Epithelial cell of proximal tubule (primary cell): ENCODE data around the gene CCDC71L. TPM values are rescaled to one million over a fixed set of nuclear protein-coding genes. Genes with fewer than 3 reads are reported as not detected.

Experiments
- DNase-seq: peaks from one replicate; pipeline ENCODE4 v3.0.0-alpha.2; 2011; ENCODE audit warnings: low read depth
- H3K4me3 ChIP-seq: 2 replicates; pipeline ENCODE4 v1.5.1; 2011; ENCODE audit warnings: low read depth, mild to moderate bottlenecking, low read length
- total RNA-seq: library from RNA; depleted of rRNA; stranded (reverse); fragments of >200 nt; gene quantifications from 2 replicates; pipeline ENCODE4 v1.2.3, GENCODE V29; 2015
- TF ChIP-seq, protein P1 (sequence below): conservative IDR thresholded peaks from 2 replicates; pipeline ENCODE4 v1.5.1; 2012; ENCODE audit warnings: low read depth, mild to moderate bottlenecking, low read length

CCDC71L gene
- total RNA-seq, 1 donor from 2014 or later: 35.3 TPM

DNA sequence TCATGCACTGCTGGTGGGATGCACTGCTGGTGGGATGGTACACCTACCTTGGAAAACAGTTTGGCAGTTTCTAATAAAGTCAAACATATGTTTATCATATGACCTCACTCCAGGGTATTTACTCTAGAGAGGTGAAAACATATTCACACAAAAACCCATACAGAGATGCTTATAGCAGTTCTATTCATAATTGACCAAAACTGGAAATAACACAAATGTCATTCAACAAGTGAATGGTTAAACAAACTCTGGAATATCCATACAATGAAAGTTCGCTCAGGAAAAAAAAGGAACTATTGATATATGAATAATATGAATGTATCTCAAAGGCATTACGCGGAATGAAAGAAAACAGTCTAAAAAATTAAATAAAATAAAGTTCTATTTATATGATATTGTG is 19.5 kb downstream of the CCDC71L start:
- no peak overlapping the region for H3K4me3 ChIP-seq
- DNase-seq: no peak
- TF ChIP-seq, protein P1, sequence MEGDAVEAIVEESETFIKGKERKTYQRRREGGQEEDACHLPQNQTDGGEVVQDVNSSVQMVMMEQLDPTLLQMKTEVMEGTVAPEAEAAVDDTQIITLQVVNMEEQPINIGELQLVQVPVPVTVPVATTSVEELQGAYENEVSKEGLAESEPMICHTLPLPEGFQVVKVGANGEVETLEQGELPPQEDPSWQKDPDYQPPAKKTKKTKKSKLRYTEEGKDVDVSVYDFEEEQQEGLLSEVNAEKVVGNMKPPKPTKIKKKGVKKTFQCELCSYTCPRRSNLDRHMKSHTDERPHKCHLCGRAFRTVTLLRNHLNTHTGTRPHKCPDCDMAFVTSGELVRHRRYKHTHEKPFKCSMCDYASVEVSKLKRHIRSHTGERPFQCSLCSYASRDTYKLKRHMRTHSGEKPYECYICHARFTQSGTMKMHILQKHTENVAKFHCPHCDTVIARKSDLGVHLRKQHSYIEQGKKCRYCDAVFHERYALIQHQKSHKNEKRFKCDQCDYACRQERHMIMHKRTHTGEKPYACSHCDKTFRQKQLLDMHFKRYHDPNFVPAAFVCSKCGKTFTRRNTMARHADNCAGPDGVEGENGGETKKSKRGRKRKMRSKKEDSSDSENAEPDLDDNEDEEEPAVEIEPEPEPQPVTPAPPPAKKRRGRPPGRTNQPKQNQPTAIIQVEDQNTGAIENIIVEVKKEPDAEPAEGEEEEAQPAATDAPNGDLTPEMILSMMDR: no peak

DNA sequence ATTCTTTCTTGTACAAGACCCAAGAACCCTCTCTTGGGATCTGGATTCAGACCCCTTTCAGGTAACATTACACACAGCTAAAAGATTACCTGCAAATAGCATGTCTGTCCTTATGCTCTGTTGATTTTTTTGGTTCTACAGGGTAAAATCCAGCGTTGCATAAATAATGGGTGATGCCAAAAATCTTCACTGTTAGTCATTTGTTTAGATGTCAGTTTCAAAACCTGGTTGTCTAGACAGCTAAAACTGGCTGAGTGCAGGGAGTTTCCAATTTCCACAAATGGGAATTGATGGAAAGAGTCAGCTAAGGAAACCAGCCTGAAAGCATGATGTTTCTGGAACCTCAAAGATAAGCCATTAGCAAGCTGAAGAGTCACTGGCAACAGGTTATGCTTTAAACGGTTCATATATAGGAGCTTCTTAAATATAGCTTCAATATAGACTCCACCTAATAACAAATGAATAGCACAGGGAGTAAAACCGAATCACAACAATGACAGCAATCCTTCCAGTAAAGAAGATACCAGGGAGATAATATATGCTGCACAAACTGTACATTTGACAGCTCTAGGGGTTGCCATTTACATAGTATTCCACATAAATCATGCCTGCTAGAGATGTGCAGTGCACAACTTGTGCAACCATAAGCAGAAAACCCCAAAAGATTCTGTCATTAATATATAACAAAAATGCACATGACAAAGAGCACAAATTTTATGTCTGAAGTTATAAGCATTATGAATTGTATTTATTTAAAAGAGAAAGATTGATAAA is 20.4 kb downstream of the CCDC71L start:
- DNase-seq: no peak
- TF ChIP-seq, protein P1: no peak
- no peak overlapping the region for H3K4me3 ChIP-seq

DNA sequence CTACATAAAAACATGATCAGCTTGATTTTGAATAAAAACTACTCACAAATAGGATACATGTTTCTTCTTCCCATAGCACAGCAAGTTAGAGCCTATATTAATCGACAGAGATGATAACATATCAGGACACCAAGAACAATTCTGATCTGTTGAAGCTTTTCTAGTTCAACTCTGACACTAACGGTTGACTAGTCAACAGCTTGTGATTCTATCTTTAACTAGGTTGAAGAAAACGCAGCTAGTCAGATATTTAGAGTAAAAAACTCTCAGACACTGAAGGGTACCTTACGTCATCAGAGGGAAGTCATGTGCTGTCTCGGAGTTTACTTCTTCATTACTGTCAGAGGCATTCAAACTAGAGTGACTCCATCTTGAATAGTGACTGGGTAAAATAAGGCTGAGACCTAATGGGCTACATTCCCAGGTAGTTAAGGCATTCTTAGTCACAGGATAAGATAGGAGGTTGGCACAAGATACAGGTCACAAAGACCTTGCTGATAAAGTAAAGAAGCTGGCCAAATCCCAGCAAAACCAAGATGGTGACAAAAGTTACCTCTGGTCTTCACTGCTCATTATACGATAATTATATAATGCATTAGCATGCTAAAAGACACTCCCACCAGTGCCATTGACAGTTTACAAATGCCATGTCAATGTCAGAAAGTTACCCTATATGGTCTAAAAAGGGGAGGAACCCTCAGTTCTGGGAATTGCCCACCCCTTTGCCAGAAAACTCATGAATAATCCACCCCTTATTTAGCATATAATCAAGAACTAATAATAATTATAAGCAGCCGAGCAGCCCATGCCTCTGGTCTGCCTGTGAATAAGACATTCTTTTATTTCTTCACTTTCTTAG is 21.3 kb downstream of the CCDC71L start:
- TF ChIP-seq, protein P1: no peak
- H3K4me3 ChIP-seq: no peak overlapping the region
- DNase-seq: no peak

DNA sequence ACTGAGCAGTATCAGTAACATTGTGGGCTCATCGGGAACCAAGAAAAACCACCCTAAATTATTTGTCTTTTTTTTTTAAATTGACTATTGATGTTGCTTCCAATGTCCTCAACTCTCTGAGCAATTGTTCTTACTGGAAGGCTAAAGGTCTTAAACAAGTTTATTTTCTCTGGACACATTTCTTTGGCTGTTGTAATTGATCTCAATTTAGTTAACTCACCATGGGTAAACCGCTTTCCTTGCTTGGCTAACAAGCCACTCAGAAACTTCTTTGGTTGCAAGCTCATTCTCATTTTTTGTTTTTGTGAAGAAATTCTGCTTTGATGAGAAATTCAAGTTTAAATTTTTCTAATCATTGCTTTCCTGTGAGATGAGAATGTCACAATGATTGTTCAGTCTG is 25.5 kb downstream of the CCDC71L start:
- TF ChIP-seq, protein P1: no peak
- no peak for DNase-seq
- H3K4me3 ChIP-seq: no peak overlapping the region

DNA sequence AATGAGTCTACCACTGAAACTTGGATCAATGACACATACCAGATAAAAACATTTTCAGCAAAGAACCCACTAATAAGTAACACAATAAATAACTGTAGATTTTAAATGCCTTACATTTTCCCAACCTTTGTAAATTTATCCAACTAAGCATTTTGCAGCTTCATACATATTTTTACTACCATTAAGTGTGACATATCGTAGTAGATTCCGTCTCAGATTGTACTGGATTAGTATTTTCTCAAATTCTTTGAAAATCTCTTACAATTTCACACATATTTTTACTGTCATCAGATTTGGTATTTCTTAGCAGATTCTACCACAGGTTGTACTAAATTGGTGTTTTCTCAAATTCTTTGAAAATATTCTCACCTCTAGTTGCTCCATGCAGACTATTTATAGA is 26.0 kb downstream of the CCDC71L start:
- no peak overlapping the region for H3K4me3 ChIP-seq
- no peak for DNase-seq
- TF ChIP-seq, protein P1: no peak

DNA sequence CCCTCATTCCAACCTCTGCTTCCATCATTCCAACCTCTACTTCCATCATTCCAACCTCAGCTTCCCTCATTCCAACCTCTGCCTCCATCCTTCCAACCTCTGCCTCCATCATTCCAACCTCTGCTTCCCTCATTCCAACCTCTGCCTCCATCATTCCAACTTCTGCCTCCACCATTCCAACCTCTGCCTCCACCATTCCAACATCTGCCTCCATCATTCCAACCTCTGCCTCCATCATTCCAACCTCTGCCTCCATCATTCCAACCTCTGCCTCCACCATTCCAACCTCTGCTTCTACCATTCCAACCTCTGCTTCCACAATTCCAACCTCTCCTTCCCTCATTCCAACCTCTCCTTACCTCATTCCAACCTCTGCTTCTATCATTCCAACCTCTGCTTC is 30.3 kb downstream of the CCDC71L start:
- TF ChIP-seq, protein P1: no peak
- no peak overlapping the region for H3K4me3 ChIP-seq
- no peak for DNase-seq
